Measurements from ENCODE around the gene SLC1A7. TPM values are rescaled to one million over a fixed set of nuclear protein-coding genes. Genes with fewer than 3 reads are reported as not detected.

Gene SLC1A7
- total and polyA plus RNA-seq, 4 donors = 0.21 to 0.67 (median 0.43) TPM

- Histone ChIP-seq H3K36me3 (ENCODE audit: control insufficient read depth in 4 of 4, insufficient read depth in 3 of 4, low read depth in 1 of 4, low read length in 3 of 4) (no peaks in the 10 kb centered on the region), H3K9me3 (ENCODE audit: control insufficient read depth in 4 of 4, low read length in 3 of 4) (no peaks in the 10 kb centered on the region), H3K4me3 (ENCODE audit: low read depth in 1 of 3, low read length in 3 of 3) (no peak overlapping the region), H3K4me1 (ENCODE audit: control insufficient read depth in 4 of 4, insufficient read depth in 4 of 4, low read length in 3 of 4) (peaks cover 0 to 21% (median 10%) of the 10 kb centered on the region in 4 donors), H3K27ac (ENCODE audit: low read depth in 1 of 2, low read length in 2 of 2) (no peak overlapping the region), H3K9ac (ENCODE audit: low read depth in 1 of 2, low read length in 2 of 2) (no peak overlapping the region), H3K27me3 (ENCODE audit: control insufficient read depth in 4 of 4, insufficient read depth in 4 of 4, low read length in 3 of 4) (no peaks in the 10 kb centered on the region)
- TF ChIP-seq HNF4A (conservative IDR thresholded peaks at IDR 0.05) (peak; percentile 13 to 40), RXRA (IDR thresholded peaks at IDR 0.05) (no peak)
- 75% methylated on average over 26 of the region's 26 CpGs for WGBS
- DNase-seq (ENCODE audit: low spot score) = no peak
Measured at GRCh38 chr1:53091841-53092645, 50.4 kb downstream of the SLC1A7 start.

GRCh38 chr1:53090227-53091147, 52.0 kb downstream of the SLC1A7 start:
- TF ChIP-seq RXRA (IDR thresholded peaks at IDR 0.05) = no peak
- no peak for TF ChIP-seq ZBTB33 (IDR thresholded peaks at IDR 0.05)
- TF ChIP-seq FOXA2 (IDR thresholded peaks at IDR 0.05) = no peak
- TF ChIP-seq JUND (IDR thresholded peaks at IDR 0.05) = no peak
- H3K4me1 ChIP-seq (ENCODE audit: control insufficient read depth in 4 of 4, insufficient read depth in 4 of 4, low read length in 3 of 4) = peaks cover 0 to 21% (median 10%) of the 10 kb centered on the region in 4 donors
- H3K4me3 ChIP-seq (ENCODE audit: low read depth in 1 of 3, low read length in 3 of 3) = no peak overlapping the region
- 88% methylated on average over 37 of the region's 37 CpGs for WGBS
- H3K27me3 ChIP-seq (ENCODE audit: control insufficient read depth in 4 of 4, insufficient read depth in 4 of 4, low read length in 3 of 4) = no peaks in the 10 kb centered on the region
- DNase-seq (ENCODE audit: low spot score) = no peak
- H3K27ac ChIP-seq (ENCODE audit: low read depth in 1 of 2, low read length in 2 of 2) = no peak overlapping the region
- no peaks in the 10 kb centered on the region for H3K9me3 ChIP-seq (ENCODE audit: control insufficient read depth in 4 of 4, low read length in 3 of 4)
- H3K36me3 ChIP-seq (ENCODE audit: control insufficient read depth in 4 of 4, insufficient read depth in 3 of 4, low read depth in 1 of 4, low read length in 3 of 4) = no peaks in the 10 kb centered on the region
- no peak overlapping the region for H3K9ac ChIP-seq (ENCODE audit: low read depth in 1 of 2, low read length in 2 of 2)

GRCh38 chr1:53089478-53090226, 52.8 kb downstream of the SLC1A7 start:
- 54% methylated on average over 11 of the region's 11 CpGs for WGBS
- Histone ChIP-seq H3K9ac (ENCODE audit: low read depth in 1 of 2, low read length in 2 of 2) (no peak overlapping the region), H3K9me3 (ENCODE audit: control insufficient read depth in 4 of 4, low read length in 3 of 4) (no peaks in the 10 kb centered on the region), H3K27ac (ENCODE audit: low read depth in 1 of 2, low read length in 2 of 2) (no peak overlapping the region), H3K27me3 (ENCODE audit: control insufficient read depth in 4 of 4, insufficient read depth in 4 of 4, low read length in 3 of 4) (no peaks in the 10 kb centered on the region), H3K4me1 (ENCODE audit: control insufficient read depth in 4 of 4, insufficient read depth in 4 of 4, low read length in 3 of 4) (peaks cover 0 to 21% (median 10%) of the 10 kb centered on the region in 4 donors), H3K4me3 (ENCODE audit: low read depth in 1 of 3, low read length in 3 of 3) (no peak overlapping the region), H3K36me3 (ENCODE audit: control insufficient read depth in 4 of 4, insufficient read depth in 3 of 4, low read depth in 1 of 4, low read length in 3 of 4) (no peaks in the 10 kb centered on the region)
- peak; percentile 68 for DNase-seq (ENCODE audit: low spot score)
- TF ChIP-seq EGR1 (IDR thresholded peaks at IDR 0.05; ENCODE audit: low read depth in 2 of 2) (no peak), GABPA (IDR thresholded peaks at IDR 0.05 in 1 of 2, conservative IDR thresholded peaks at IDR 0.05 in 1 of 2) (no peak), FOXA1 (IDR thresholded peaks at IDR 0.05) (no peak), SP1 (IDR thresholded peaks at IDR 0.05) (no peak), ATF3 (IDR thresholded peaks at IDR 0.05) (no peak), ZBTB33 (IDR thresholded peaks at IDR 0.05) (no peak), HNF4A (conservative IDR thresholded peaks at IDR 0.05) (peak; percentile 89 to 91), RAD21 (IDR thresholded peaks at IDR 0.05) (no peak), YY1 (IDR thresholded peaks at IDR 0.05) (no peak), NR2F2 (IDR thresholded peaks at IDR 0.05) (no peak), RXRA (IDR thresholded peaks at IDR 0.05) (peak; percentile 66 to 67), CTCF (IDR thresholded peaks at IDR 0.05; ENCODE audit: low read depth, low read length, missing input control) (no peak), JUND (IDR thresholded peaks at IDR 0.05) (no peak), HNF4G (IDR thresholded peaks at IDR 0.05) (no peak), MAX (IDR thresholded peaks at IDR 0.05) (no peak), TAF1 (conservative IDR thresholded peaks at IDR 0.05) (no peak)
